HepG2 (cell line): ENCODE measurements around the gene GNAL. TPM values are rescaled to one million over a fixed set of nuclear protein-coding genes. Genes with fewer than 3 reads are reported as not detected.

ENCODE experiments used
- ATAC-seq: fragments of 200-7000 bp; cut with Tn5 transposase; 3 replicates; pipeline ENCODE4 v1.9.1; 2020; ENCODE audit warnings: mild to moderate bottlenecking, moderate library complexity
- BruUV-seq: library from RNA; stranded (reverse); fragments of 400-500 nt; replicated peaks from 2 replicates; lab custom pipeline; 2021; lab: Mats Ljungman, UMichigan
- CTCF ChIA-PET: fragments of 300-600 bp; formaldehyde crosslinking; extraction: SDS; loops from one replicate; lab custom pipeline; 2021; ENCODE audit warnings: low total read pairs, inconsistent platforms, low intra/inter-chr PET ratio; lab: Yijun Ruan, JAX
- POLR2A ChIA-PET: fragments of 350-600 bp; sonication (Branson Sonifier 250); formaldehyde crosslinking; loops from one replicate; lab custom pipeline; 2020; ENCODE audit warnings: antibody characterized with exemption, inconsistent platforms; lab: Yijun Ruan, JAX
- DNase-seq: peaks from one replicate; pipeline ENCODE4 v3.0.0-alpha.2; 2015; ENCODE audit warnings: low spot score
- FAIRE-seq: peaks from 3 replicates; lab custom pipeline; 2011; peaks lifted over from hg19 to GRCh38; lab: Jason Lieb, UNC
- H2AFZ ChIP-seq: one replicate; pipeline ENCODE4 v1.6.1; 2011; ENCODE audit warnings: low read length, inconsistent platforms
- H3K27ac ChIP-seq: fragments of 300-600 bp; 3 replicates; pipeline ENCODE4 v1.8.0; 2011; ENCODE audit warnings: mixed run types, mild to moderate bottlenecking, mixed read lengths, low read length, inconsistent platforms; ENCODE audit not compliant: insufficient read depth; ENCODE audit errors: extremely low read length
- H3K27me3 ChIP-seq, 2 experiments: fragments of 200-600 bp in 1 of 2; 2 replicates in 1 of 2; 3 replicates in 1 of 2; pipeline versions ENCODE4 v1.6.0 to v1.8.0; 2011; ENCODE audit warnings: low read length in 2 of 2, mild to moderate bottlenecking in 2 of 2, moderate library complexity in 2 of 2, inconsistent platforms in 1 of 2; ENCODE audit not compliant: insufficient read depth in 2 of 2, control insufficient read depth in 1 of 2
- H3K36me3 ChIP-seq, 2 experiments: fragments of 200-600 bp in 1 of 2; replicated peaks in 1 of 2; 2 replicates in 1 of 2; 3 replicates in 1 of 2; pipeline versions ENCODE4 v1.5.1 to v1.8.0; 2011; ENCODE audit warnings: low read length in 2 of 2, inconsistent platforms in 1 of 2; ENCODE audit not compliant: insufficient read depth in 2 of 2, control insufficient read depth in 1 of 2
- H3K4me1 ChIP-seq: 2 replicates; pipeline ENCODE4 v1.5.1; 2012; ENCODE audit warnings: low read length, inconsistent platforms; ENCODE audit not compliant: insufficient read depth
- H3K4me2 ChIP-seq: 2 replicates; pipeline ENCODE4 v1.6.0; 2011; ENCODE audit warnings: low read depth, low read length, inconsistent platforms
- H3K4me3 ChIP-seq, 3 experiments: fragments of 200-600 bp in 1 of 3; sonication (generic), shearing (Covaris generic) in 1 of 3; replicated peaks in 1 of 3; 2 replicates each; pipeline ENCODE4 v1.5.1; 2011 to 2016; ENCODE audit warnings: low read length in 3 of 3, inconsistent platforms in 2 of 3, low read depth in 2 of 3, mild to moderate bottlenecking in 2 of 3, control low read depth in 1 of 3, mixed read lengths in 1 of 3; ENCODE audit not compliant: insufficient read depth in 1 of 3
- H3K79me2 ChIP-seq: one replicate; pipeline ENCODE4 v1.6.1; 2011; ENCODE audit warnings: low read length, inconsistent platforms; ENCODE audit not compliant: insufficient read depth
- H3K9ac ChIP-seq: 2 replicates; pipeline ENCODE4 v1.6.0; 2011; ENCODE audit warnings: mild to moderate bottlenecking, low read depth, low read length, inconsistent platforms; ENCODE audit not compliant: insufficient read depth
- H3K9me3 ChIP-seq: 2 replicates; pipeline ENCODE4 v1.5.1; 2012; ENCODE audit warnings: mild to moderate bottlenecking, low read length
- H4K20me1 ChIP-seq: 2 replicates; pipeline ENCODE4 v1.6.0; 2011; ENCODE audit warnings: inconsistent platforms, mild to moderate bottlenecking, low read length, moderate library complexity; ENCODE audit not compliant: insufficient read depth
- CREM ChIP-seq, 2 experiments: sonication (generic) in 1 of 2; formaldehyde crosslinking in 1 of 2; IDR thresholded peaks; 2 replicates each; pipeline versions ENCODE4 v1.4.0 to v1.6.1; 2016 to 2020; ENCODE audit warnings: antibody characterized with exemption in 1 of 2, mild to moderate bottlenecking in 1 of 2, missing genetic modification reagents in 1 of 2
- GATAD1 ChIP-seq: IDR thresholded peaks from 2 replicates; pipeline ENCODE4 v1.6.1; 2016; ENCODE audit warnings: missing genetic modification reagents, missing compliant biosample characterization
- MATR3 ChIP-seq: sonication (generic); formaldehyde crosslinking; IDR thresholded peaks from 2 replicates; pipeline ENCODE4 v1.4.0; 2020; ENCODE audit warnings: missing genetic modification reagents
- MXI1 ChIP-seq: IDR thresholded peaks from 3 replicates; pipeline ENCODE4 v1.6.1; 2012; ENCODE audit warnings: low read depth, low read length, inconsistent platforms, borderline replicate concordance
- POGK ChIP-seq: sonication (generic); formaldehyde crosslinking; conservative IDR thresholded peaks from 2 replicates; pipeline ENCODE4 v1.8.0; 2022; ENCODE audit warnings: mild to moderate bottlenecking, moderate library complexity, missing genetic modification reagents
- RERE ChIP-seq: IDR thresholded peaks from 2 replicates; pipeline ENCODE4 v1.6.1; 2016; ENCODE audit warnings: low read depth, missing genetic modification reagents, missing compliant biosample characterization
- RFX3 ChIP-seq: IDR thresholded peaks from 2 replicates; pipeline ENCODE4 v1.6.1; 2016; ENCODE audit warnings: missing biosample characterization, missing genetic modification reagents
- SYNCRIP ChIP-seq: fragments of 200-400 bp; formaldehyde crosslinking; IDR thresholded peaks from 2 replicates; pipeline ENCODE4 v1.6.1; 2018; ENCODE audit warnings: mild to moderate bottlenecking, low read depth, low read length; ENCODE audit not compliant: insufficient read depth
- TCF7L2 ChIP-seq: IDR thresholded peaks from 2 replicates; pipeline ENCODE4 v1.6.1; 2011; ENCODE audit warnings: mild to moderate bottlenecking, low read depth, low read length, moderate library complexity
- WIZ ChIP-seq: sonication (generic); formaldehyde crosslinking; IDR thresholded peaks from 2 replicates; pipeline ENCODE4 v1.5.1; 2020; ENCODE audit warnings: mild to moderate bottlenecking, missing genetic modification reagents
- ZNF225 ChIP-seq: sonication (generic); formaldehyde crosslinking; IDR thresholded peaks from 2 replicates; pipeline ENCODE4 v1.4.0; 2020; ENCODE audit warnings: mild to moderate bottlenecking, missing genetic modification reagents
- ZNF24 ChIP-seq: fragments of 450-650 bp; IDR thresholded peaks from 2 replicates; pipeline ENCODE4 v1.6.1; 2017; ENCODE audit warnings: antibody characterized with exemption, mild to moderate bottlenecking
- ZNF552 ChIP-seq: sonication (generic); formaldehyde crosslinking; IDR thresholded peaks from 2 replicates; pipeline ENCODE4 v1.9.0; 2022; ENCODE audit warnings: missing genetic modification reagents, mild to moderate bottlenecking, borderline replicate concordance
- WGBS: methylation state at CpG from one replicate; pipeline ENCODE4 v1.1.6; 2017; ENCODE audit warnings: low lambda C conversion rate; 5-methylcytosine and 5-hydroxymethylcytosine counted together
- in situ Hi-C: cut with HindIII; loops from 2 replicates; pipeline ENCODE4 v1.10.0; 2017; ENCODE audit warnings: low pct_unique_long_range_greater_than_20kb; ENCODE audit not compliant: extremely low pct_ligation_motif_present
- intact Hi-C: fragments of 100-400 bp; cut with micrococcal nuclease; formaldehyde crosslinking; loops from one replicate; pipeline ENCODE4 v1.10.0; 2022; ENCODE audit not compliant: unreplicated experiment
- polyA plus RNA-seq, 8 experiments: library from polyadenylated mRNA; depleted of rRNA in 3 of 8; stranded (reverse) in 7 of 8; unstranded in 1 of 8; fragments of >200 nt; fragmentation: Illumina TruSeq in 4 of 8; extraction: Trizol in 4 of 8; gene quantifications; 2 replicates each; pipeline versions ENCODE4 v1.2.1 to v1.2.3, GENCODE V29; 2011 to 2016; ENCODE audit warnings: low read depth in 4 of 8, missing spikeins in 1 of 8, mixed read lengths in 1 of 8; ENCODE audit not compliant: insufficient read depth in 1 of 8
- total RNA-seq, 5 experiments: library from RNA; depleted of rRNA; stranded (reverse); fragments of >200 nt; fragmentation: Illumina TruSeq; extraction: Trizol; gene quantifications; 2 replicates each; pipeline ENCODE4 v1.2.3, GENCODE V29; 2016; ENCODE audit warnings: low read depth in 1 of 5
- TF ChIP-seq, protein P1 (sequence below): sonication (generic); formaldehyde crosslinking; IDR thresholded peaks from 2 replicates; pipeline ENCODE4 v1.8.1; 2022; ENCODE audit warnings: low read depth, mild to moderate bottlenecking, missing genetic modification reagents

The GNAL gene
- total and polyA plus RNA-seq, 2 of the 13 experiments (the other 11 are each of a cell fraction or from before 2014, with no cell fraction given), result 0.87 to 1.4 TPM

- no peaks in the 10 kb centered on the region for H3K36me3 ChIP-seq
- H3K79me2 ChIP-seq, result peaks cover 17% of the 10 kb centered on the region
- BruUV-seq, result no TSS peak
- 10% methylated on average over 10 of the region's 11 CpGs for WGBS
- POLR2A ChIA-PET, result interaction anchor here (1.0 kb wide), 2 partner anchors 17 to 30 kb away, joined by 3 to 5 read pairs; no protein-coding TSS in a partner anchor
- CTCF ChIA-PET, result no interaction called here
- no peaks in the 10 kb centered on the region for H4K20me1 ChIP-seq
- peak overlapping the region; percentile 17 to 63 (median 37) for H3K4me3 ChIP-seq
- in situ Hi-C loops (no loop called here), intact Hi-C loops (loop anchor here (10.0 kb wide), 2 partner anchors 47 to 137 kb away; partner anchors contain the start of gene MPPE1)
- DNase-seq (peak; percentile 95), ATAC-seq (peak; percentile 78), FAIRE-seq (peak; percentile 56)
- peak overlapping the region; percentile 56 for H2AFZ ChIP-seq
- H3K9me3 ChIP-seq, result no peaks in the 10 kb centered on the region
- H3K4me2 ChIP-seq, result peak overlapping the region; percentile 71
- peak overlapping the region; percentile 82 for H3K27ac ChIP-seq
- H3K27me3 ChIP-seq, result no peaks in the 10 kb centered on the region
- H3K9ac ChIP-seq, result peak overlapping the region; percentile 62
- H3K4me1 ChIP-seq, result peaks cover 88% of the 10 kb centered on the region
- TF ChIP-seq TCF7L2 (no peak), CREM (IDR thresholded peaks at IDR 0.05) (peak; percentile 71), CREM (CRISPR knock-in tag; IDR thresholded peaks at IDR 0.05) (no peak), MXI1 (no peak; the same call in 2 of the 3 replicates), RERE (CRISPR knock-in tag) (0 out of 2 replicates have a peak, but pooled peaks have one; percentile 11), SYNCRIP (no peak), RFX3 (no peak), ZNF24 (no peak), GATAD1 (CRISPR knock-in tag) (peak; percentile 58), MATR3 (CRISPR knock-in tag) (no peak), POGK (no peak), WIZ (CRISPR knock-in tag) (no peak), ZNF552 (no peak), ZNF225 (no peak)
- TF ChIP-seq, protein P1, sequence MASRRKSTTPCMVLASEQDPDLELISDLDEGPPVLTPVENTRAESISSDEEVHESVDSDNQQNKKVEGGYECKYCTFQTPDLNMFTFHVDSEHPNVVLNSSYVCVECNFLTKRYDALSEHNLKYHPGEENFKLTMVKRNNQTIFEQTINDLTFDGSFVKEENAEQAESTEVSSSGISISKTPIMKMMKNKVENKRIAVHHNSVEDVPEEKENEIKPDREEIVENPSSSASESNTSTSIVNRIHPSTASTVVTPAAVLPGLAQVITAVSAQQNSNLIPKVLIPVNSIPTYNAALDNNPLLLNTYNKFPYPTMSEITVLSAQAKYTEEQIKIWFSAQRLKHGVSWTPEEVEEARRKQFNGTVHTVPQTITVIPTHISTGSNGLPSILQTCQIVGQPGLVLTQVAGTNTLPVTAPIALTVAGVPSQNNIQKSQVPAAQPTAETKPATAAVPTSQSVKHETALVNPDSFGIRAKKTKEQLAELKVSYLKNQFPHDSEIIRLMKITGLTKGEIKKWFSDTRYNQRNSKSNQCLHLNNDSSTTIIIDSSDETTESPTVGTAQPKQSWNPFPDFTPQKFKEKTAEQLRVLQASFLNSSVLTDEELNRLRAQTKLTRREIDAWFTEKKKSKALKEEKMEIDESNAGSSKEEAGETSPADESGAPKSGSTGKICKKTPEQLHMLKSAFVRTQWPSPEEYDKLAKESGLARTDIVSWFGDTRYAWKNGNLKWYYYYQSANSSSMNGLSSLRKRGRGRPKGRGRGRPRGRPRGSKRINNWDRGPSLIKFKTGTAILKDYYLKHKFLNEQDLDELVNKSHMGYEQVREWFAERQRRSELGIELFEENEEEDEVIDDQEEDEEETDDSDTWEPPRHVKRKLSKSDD (CRISPR knock-in tag), result peak; percentile 87; the same call in 1 of the 2 replicates
Measured at GRCh38 chr18:11857177-11857887, 168.3 kb downstream of the GNAL start.
